K562 (cell line): ENCODE measurements around the gene IGFL1. TPM values are rescaled to one million over a fixed set of nuclear protein-coding genes. Genes with fewer than 3 reads are reported as not detected.

Source experiments
- BDP1 ChIP-seq: IDR thresholded peaks from 3 replicates; pipeline ENCODE4 v1.6.1; 2011; ENCODE audit not compliant: insufficient read length, insufficient read depth
- CREB1 ChIP-seq, 2 experiments: sonication (generic) in 1 of 2; formaldehyde crosslinking in 1 of 2; IDR thresholded peaks; 2 replicates each; pipeline versions ENCODE4 v1.6.1 to v1.8.0; 2012 to 2022; ENCODE audit warnings: inconsistent platforms in 1 of 2, mild to moderate bottlenecking in 1 of 2, missing genetic modification reagents in 1 of 2, moderate library complexity in 1 of 2
- DMBX1 ChIP-seq: fragments of 250-450 bp; sonication (Bioruptor Pico); IDR thresholded peaks from 2 replicates; pipeline ENCODE4 v1.8.0; 2022; ENCODE audit warnings: inconsistent platforms, mild to moderate bottlenecking, moderate library complexity, borderline replicate concordance
- IFI16 ChIP-seq: fragments of 250-450 bp; sonication (Bioruptor Pico); IDR thresholded peaks from 2 replicates; pipeline ENCODE4 v2.1.2; 2022; ENCODE audit warnings: mild to moderate bottlenecking, inconsistent platforms
- MTA3 ChIP-seq: fragments of 450-650 bp; formaldehyde crosslinking; IDR thresholded peaks from 2 replicates; pipeline ENCODE4 v1.6.1; 2017; ENCODE audit warnings: mild to moderate bottlenecking, borderline replicate concordance
- NR1H2 ChIP-seq: sonication (generic); formaldehyde crosslinking; IDR thresholded peaks from 2 replicates; pipeline ENCODE4 v1.4.0; 2020; ENCODE audit warnings: mild to moderate bottlenecking, missing genetic modification reagents
- PHTF2 ChIP-seq: fragments of 250-450 bp; sonication (Bioruptor Pico); IDR thresholded peaks from 2 replicates; pipeline ENCODE4 v1.5.0; 2021; ENCODE audit warnings: mild to moderate bottlenecking
- PRMT5 ChIP-seq: sonication (generic); formaldehyde crosslinking; IDR thresholded peaks from 2 replicates; pipeline ENCODE4 v1.5.0; 2020; ENCODE audit warnings: missing genetic modification reagents
- PTTG1 ChIP-seq: fragments of 450-650 bp; IDR thresholded peaks from 2 replicates; pipeline ENCODE4 v1.6.1; 2016; ENCODE audit warnings: low read depth, mild to moderate bottlenecking, missing genetic modification characterization, missing compliant biosample characterization
- SRSF9 ChIP-seq: fragments of 200-400 bp; formaldehyde crosslinking; IDR thresholded peaks from 2 replicates; pipeline ENCODE4 v1.6.1; 2017; ENCODE audit warnings: low read depth, low read length, borderline replicate concordance
- ZBTB1 ChIP-seq: sonication (generic); formaldehyde crosslinking; IDR thresholded peaks from 2 replicates; pipeline ENCODE4 v1.8.1; 2023; ENCODE audit warnings: missing genetic modification reagents, low read depth, mild to moderate bottlenecking, borderline replicate concordance
- ZNF146 ChIP-seq: IDR thresholded peaks from one replicate; pipeline ENCODE4 v1.6.1; 2018; ENCODE audit warnings: missing compliant biosample characterization; ENCODE audit not compliant: unreplicated experiment
- ZNF263 ChIP-seq: sonication (generic); formaldehyde crosslinking; IDR thresholded peaks from 2 replicates; pipeline ENCODE4 v1.8.0; 2022; ENCODE audit warnings: mild to moderate bottlenecking, missing genetic modification reagents, borderline replicate concordance
- ZNF316 ChIP-seq: fragments of 450-650 bp; IDR thresholded peaks from 2 replicates; pipeline ENCODE4 v1.6.1; 2016
- ZNF785 ChIP-seq: fragments of 250-450 bp; sonication (Bioruptor Pico); IDR thresholded peaks from 2 replicates; pipeline ENCODE4 v1.4.0; 2020; ENCODE audit warnings: mild to moderate bottlenecking
- polyA plus RNA-seq, 8 experiments: library from polyadenylated mRNA; depleted of rRNA in 4 of 8; stranded (reverse) in 5 of 8; unstranded in 3 of 8; fragments of >200 nt; fragmentation: Nextera tagmentation in 2 of 8; fragmentation: Illumina TruSeq in 1 of 8; extraction: Ambion mirVana in 2 of 8; extraction: Trizol in 1 of 8; gene quantifications; 2 replicates each; pipeline versions ENCODE4 v1.2.1 to v1.2.3, GENCODE V29; 2011 to 2014; ENCODE audit warnings: inconsistent platforms in 1 of 8, missing spikeins in 1 of 8
- total RNA-seq, 7 experiments: library from RNA; depleted of rRNA in 6 of 7; stranded (reverse); fragments of >200 nt in 6 of 7; fragmentation: Illumina TruSeq in 2 of 7; extraction: Trizol in 2 of 7; gene quantifications; 2 replicates each; pipeline versions ENCODE4 v1.2.1 to v1.2.3, GENCODE V29; 2011 to 2021; ENCODE audit warnings: low replicate concordance in 1 of 7
- TF ChIP-seq, protein P1 (sequence below): fragments of 250-450 bp; sonication (Bioruptor Pico); IDR thresholded peaks from 2 replicates; pipeline ENCODE4 v1.8.0; 2021; ENCODE audit warnings: borderline replicate concordance, mild to moderate bottlenecking, moderate library complexity; ENCODE audit not compliant: poor library complexity, severe bottlenecking
- TF ChIP-seq, protein P2 (sequence below), 2 experiments: fragments of 450-650 bp; IDR thresholded peaks; 2 replicates each; pipeline ENCODE4 v1.6.1; 2018; ENCODE audit warnings: mild to moderate bottlenecking in 2 of 2, low read depth in 1 of 2; ENCODE audit not compliant: partially characterized antibody in 2 of 2
- TF ChIP-seq, protein P3 (sequence below): fragments of 450-650 bp; IDR thresholded peaks from 2 replicates; pipeline ENCODE4 v1.6.1; 2014; ENCODE audit warnings: low read depth, mild to moderate bottlenecking, moderate library complexity, borderline replicate concordance
- TF ChIP-seq, protein P4 (sequence below): fragments of 250-450 bp; sonication (Bioruptor Pico); IDR thresholded peaks from 2 replicates; pipeline ENCODE4 v1.8.0; 2022; ENCODE audit warnings: inconsistent platforms, mild to moderate bottlenecking, moderate library complexity, borderline replicate concordance
- TF ChIP-seq, protein P5 (sequence below): fragments of 450-650 bp; conservative IDR thresholded peaks from 2 replicates; pipeline ENCODE4 v1.6.1; 2016; ENCODE audit warnings: missing genetic modification characterization, low read depth, mild to moderate bottlenecking, missing compliant biosample characterization, moderate library complexity

Gene IGFL1
- total and polyA plus RNA-seq, 9 of the 15 experiments (the other 6 are each of a cell fraction or from before 2014, with no cell fraction given): not detected

DNA sequence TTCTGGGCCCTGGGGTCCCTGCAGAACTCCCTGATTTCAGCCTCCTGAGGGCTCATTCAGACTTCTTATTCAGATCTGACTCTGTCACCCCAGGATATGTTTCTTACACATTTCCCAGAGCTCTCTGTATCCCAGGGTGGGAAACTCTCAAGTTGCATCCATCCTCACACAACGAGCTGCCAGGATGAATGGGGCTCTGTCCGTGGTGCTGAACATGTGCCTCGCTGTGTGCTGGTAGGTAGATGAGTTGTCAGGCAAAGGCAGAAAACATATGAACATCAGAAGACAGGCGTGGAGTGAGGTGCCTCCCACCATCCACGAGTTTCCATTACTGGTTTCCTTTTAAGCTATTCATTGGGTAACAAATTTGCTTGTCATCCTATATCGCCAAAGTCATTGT is 11.4 kb upstream of the IGFL1 start (continued):
- TF ChIP-seq, protein P1, sequence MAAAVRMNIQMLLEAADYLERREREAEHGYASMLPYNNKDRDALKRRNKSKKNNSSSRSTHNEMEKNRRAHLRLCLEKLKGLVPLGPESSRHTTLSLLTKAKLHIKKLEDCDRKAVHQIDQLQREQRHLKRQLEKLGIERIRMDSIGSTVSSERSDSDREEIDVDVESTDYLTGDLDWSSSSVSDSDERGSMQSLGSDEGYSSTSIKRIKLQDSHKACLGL (CRISPR knock-in tag): no peak
- TF ChIP-seq CREB1 (IDR thresholded peaks at IDR 0.05) (no peak), CREB1 (CRISPR knock-in tag; IDR thresholded peaks at IDR 0.05) (0 out of 2 replicates have a peak, but pooled peaks have one; percentile 29), PRMT5 (0 out of 2 replicates have a peak, but pooled peaks have one; percentile 66), ZNF785 (CRISPR knock-in tag) (no peak), SRSF9 (no peak), BDP1 (no peak), DMBX1 (CRISPR knock-in tag) (peak; percentile 45; the same call in 1 of the 2 replicates), ZBTB1 (no peak), MTA3 (no peak), PHTF2 (CRISPR knock-in tag) (no peak), ZNF316 (no peak), ZNF146 (no peak), PTTG1 (no peak), IFI16 (CRISPR knock-in tag) (no peak), ZNF263 (CRISPR knock-in tag) (peak; percentile 39; the same call in 1 of the 2 replicates), NR1H2 (CRISPR knock-in tag) (no peak)
- TF ChIP-seq, protein P2, sequence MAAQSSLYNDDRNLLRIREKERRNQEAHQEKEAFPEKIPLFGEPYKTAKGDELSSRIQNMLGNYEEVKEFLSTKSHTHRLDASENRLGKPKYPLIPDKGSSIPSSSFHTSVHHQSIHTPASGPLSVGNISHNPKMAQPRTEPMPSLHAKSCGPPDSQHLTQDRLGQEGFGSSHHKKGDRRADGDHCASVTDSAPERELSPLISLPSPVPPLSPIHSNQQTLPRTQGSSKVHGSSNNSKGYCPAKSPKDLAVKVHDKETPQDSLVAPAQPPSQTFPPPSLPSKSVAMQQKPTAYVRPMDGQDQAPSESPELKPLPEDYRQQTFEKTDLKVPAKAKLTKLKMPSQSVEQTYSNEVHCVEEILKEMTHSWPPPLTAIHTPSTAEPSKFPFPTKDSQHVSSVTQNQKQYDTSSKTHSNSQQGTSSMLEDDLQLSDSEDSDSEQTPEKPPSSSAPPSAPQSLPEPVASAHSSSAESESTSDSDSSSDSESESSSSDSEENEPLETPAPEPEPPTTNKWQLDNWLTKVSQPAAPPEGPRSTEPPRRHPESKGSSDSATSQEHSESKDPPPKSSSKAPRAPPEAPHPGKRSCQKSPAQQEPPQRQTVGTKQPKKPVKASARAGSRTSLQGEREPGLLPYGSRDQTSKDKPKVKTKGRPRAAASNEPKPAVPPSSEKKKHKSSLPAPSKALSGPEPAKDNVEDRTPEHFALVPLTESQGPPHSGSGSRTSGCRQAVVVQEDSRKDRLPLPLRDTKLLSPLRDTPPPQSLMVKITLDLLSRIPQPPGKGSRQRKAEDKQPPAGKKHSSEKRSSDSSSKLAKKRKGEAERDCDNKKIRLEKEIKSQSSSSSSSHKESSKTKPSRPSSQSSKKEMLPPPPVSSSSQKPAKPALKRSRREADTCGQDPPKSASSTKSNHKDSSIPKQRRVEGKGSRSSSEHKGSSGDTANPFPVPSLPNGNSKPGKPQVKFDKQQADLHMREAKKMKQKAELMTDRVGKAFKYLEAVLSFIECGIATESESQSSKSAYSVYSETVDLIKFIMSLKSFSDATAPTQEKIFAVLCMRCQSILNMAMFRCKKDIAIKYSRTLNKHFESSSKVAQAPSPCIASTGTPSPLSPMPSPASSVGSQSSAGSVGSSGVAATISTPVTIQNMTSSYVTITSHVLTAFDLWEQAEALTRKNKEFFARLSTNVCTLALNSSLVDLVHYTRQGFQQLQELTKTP (IDR thresholded peaks at IDR 0.05; ENCODE audit: low read depth in 1 of 2, partially characterized antibody in 2 of 2): peak in 1 of 2 experiments; percentile 74
- TF ChIP-seq, protein P3, sequence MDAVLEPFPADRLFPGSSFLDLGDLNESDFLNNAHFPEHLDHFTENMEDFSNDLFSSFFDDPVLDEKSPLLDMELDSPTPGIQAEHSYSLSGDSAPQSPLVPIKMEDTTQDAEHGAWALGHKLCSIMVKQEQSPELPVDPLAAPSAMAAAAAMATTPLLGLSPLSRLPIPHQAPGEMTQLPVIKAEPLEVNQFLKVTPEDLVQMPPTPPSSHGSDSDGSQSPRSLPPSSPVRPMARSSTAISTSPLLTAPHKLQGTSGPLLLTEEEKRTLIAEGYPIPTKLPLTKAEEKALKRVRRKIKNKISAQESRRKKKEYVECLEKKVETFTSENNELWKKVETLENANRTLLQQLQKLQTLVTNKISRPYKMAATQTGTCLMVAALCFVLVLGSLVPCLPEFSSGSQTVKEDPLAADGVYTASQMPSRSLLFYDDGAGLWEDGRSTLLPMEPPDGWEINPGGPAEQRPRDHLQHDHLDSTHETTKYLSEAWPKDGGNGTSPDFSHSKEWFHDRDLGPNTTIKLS: no peak
- TF ChIP-seq, protein P4, sequence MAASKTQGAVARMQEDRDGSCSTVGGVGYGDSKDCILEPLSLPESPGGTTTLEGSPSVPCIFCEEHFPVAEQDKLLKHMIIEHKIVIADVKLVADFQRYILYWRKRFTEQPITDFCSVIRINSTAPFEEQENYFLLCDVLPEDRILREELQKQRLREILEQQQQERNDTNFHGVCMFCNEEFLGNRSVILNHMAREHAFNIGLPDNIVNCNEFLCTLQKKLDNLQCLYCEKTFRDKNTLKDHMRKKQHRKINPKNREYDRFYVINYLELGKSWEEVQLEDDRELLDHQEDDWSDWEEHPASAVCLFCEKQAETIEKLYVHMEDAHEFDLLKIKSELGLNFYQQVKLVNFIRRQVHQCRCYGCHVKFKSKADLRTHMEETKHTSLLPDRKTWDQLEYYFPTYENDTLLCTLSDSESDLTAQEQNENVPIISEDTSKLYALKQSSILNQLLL (CRISPR knock-in tag): no peak
- TF ChIP-seq, protein P5, sequence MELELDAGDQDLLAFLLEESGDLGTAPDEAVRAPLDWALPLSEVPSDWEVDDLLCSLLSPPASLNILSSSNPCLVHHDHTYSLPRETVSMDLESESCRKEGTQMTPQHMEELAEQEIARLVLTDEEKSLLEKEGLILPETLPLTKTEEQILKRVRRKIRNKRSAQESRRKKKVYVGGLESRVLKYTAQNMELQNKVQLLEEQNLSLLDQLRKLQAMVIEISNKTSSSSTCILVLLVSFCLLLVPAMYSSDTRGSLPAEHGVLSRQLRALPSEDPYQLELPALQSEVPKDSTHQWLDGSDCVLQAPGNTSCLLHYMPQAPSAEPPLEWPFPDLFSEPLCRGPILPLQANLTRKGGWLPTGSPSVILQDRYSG (tag): 0 out of 2 replicates have a peak, but pooled peaks have one; percentile 32
